ENCODE results near the gene ZMYND15. TPM values are rescaled to one million over a fixed set of nuclear protein-coding genes. Genes with fewer than 3 reads are reported as not detected.
"Not testable (repeated sequence)": the region's sequence is repeated elsewhere in the genome, so short reads cannot be mapped to it uniquely, and the experiment has no call there.

ZMYND15 gene
- total RNA-seq, result 1 to 10 TPM; 2.1 to 7.7 TPM
- polyA plus RNA-seq, result 1 to 10 TPM in 1 of 2 donors, under 1 TPM in 1; 0.87 to 1.0 TPM
- long read RNA-seq, donor 1, result 0 reads
- long read RNA-seq, donor 2, partial matches to known transcripts, result 0 of 2 reads
- long read RNA-seq, donor 2, other reads (novel, unspliced or antisense), result 0 of 2 reads

- H3K27ac ChIP-seq (ENCODE audit: low read depth in 1 of 2, low read length in 2 of 2), result no peak within 1 kb of the TSS
- intact Hi-C loops (cut with DNase I), result loop anchor here (5.0 to 10.0 kb wide), 3 partner anchors 45 to 158 kb away; partner anchors contain the start of genes C17orf107 (in 1 of the 2), GLTPD2 (in 1 of the 2) and VMO1 (in 1 of the 2)
- peak; percentile 70 for ATAC-seq (ENCODE audit: low FRiP score)
- H3K9me3 ChIP-seq (ENCODE audit: control insufficient read depth, low read length), result no peaks in the 10 kb centered on the region
- H3K4me1 ChIP-seq (ENCODE audit: control insufficient read depth in 1 of 2, insufficient read depth in 2 of 2, low read length in 2 of 2), result no peaks in the 10 kb centered on the region
- peak within 1 kb of the TSS; percentile 61 to 62 for H3K4me3 ChIP-seq (ENCODE audit: low read length in 2 of 2)
- H3K27me3 ChIP-seq (ENCODE audit: control insufficient read depth in 1 of 2, insufficient read depth in 2 of 2, low read length in 1 of 2), result no peaks in the 10 kb centered on the region
- 0% methylated on average over 72 to 100 of the region's 100 CpGs for WGBS, 2 donors
- peak; percentile 78 to 90 for DNase-seq
- no peaks in the 10 kb centered on the region for H3K36me3 ChIP-seq (ENCODE audit: control insufficient read depth in 1 of 2, insufficient read depth in 2 of 2, low read length in 1 of 2)
Measured at GRCh38 chr17:4739122-4740024, at the start of gene ZMYND15, which contains the start of gene CXCL16. TSS of gene ZMYND15 (plus strand) at chr17:4739833. CDS start at chr17:4740549, 716 bp downstream. TSS of gene CXCL16 (minus strand) at chr17:4739928. CDS start at chr17:4739339, 589 bp downstream.

GRCh38 chr17:4689872-4690271 lies 49.8 kb upstream of the ZMYND15 start:
- H3K27ac ChIP-seq (ENCODE audit: low read depth in 1 of 2, low read length in 2 of 2); H3K4me1 ChIP-seq (ENCODE audit: control insufficient read depth in 1 of 2, insufficient read depth in 2 of 2, low read length in 2 of 2); DNase-seq; H3K4me3 ChIP-seq (ENCODE audit: low read length in 2 of 2); H3K36me3 ChIP-seq (ENCODE audit: control insufficient read depth in 1 of 2, insufficient read depth in 2 of 2, low read length in 1 of 2); H3K27me3 ChIP-seq (ENCODE audit: control insufficient read depth in 1 of 2, insufficient read depth in 2 of 2, low read length in 1 of 2); intact Hi-C loops (cut with DNase I); ATAC-seq (ENCODE audit: low FRiP score); H3K9me3 ChIP-seq (ENCODE audit: control insufficient read depth, low read length): not testable (repeated sequence)
- WGBS, 2 donors, result 88 to 89% methylated on average over 12 of the region's 12 CpGs

GRCh38 chr17:4690745-4691144 lies 48.9 kb upstream of the ZMYND15 start:
- no peak for ATAC-seq (ENCODE audit: low FRiP score)
- WGBS, 2 donors, result 88 to 96% methylated on average over 2 of the region's 2 CpGs
- no peaks in the 10 kb centered on the region for H3K36me3 ChIP-seq (ENCODE audit: control insufficient read depth in 1 of 2, insufficient read depth in 2 of 2, low read length in 1 of 2)
- H3K27me3 ChIP-seq (ENCODE audit: control insufficient read depth in 1 of 2, insufficient read depth in 2 of 2, low read length in 1 of 2), result no peaks in the 10 kb centered on the region
- no peaks in the 10 kb centered on the region for H3K4me1 ChIP-seq (ENCODE audit: control insufficient read depth in 1 of 2, insufficient read depth in 2 of 2, low read length in 2 of 2)
- intact Hi-C loops (cut with DNase I), result no loop called here
- no peak overlapping the region for H3K4me3 ChIP-seq (ENCODE audit: low read length in 2 of 2)
- H3K27ac ChIP-seq (ENCODE audit: low read depth in 1 of 2, low read length in 2 of 2), result no peak overlapping the region
- no peaks in the 10 kb centered on the region for H3K9me3 ChIP-seq (ENCODE audit: control insufficient read depth, low read length)
- DNase-seq, result peak in 1 of 2 donors; percentile 28

GRCh38 chr17:4691686-4692085 lies 47.9 kb upstream of the ZMYND15 start:
- H3K27me3 ChIP-seq (ENCODE audit: control insufficient read depth in 1 of 2, insufficient read depth in 2 of 2, low read length in 1 of 2), result no peaks in the 10 kb centered on the region
- DNase-seq (no peak), ATAC-seq (ENCODE audit: low FRiP score) (no peak)
- H3K4me1 ChIP-seq (ENCODE audit: control insufficient read depth in 1 of 2, insufficient read depth in 2 of 2, low read length in 2 of 2), result no peaks in the 10 kb centered on the region
- intact Hi-C loops (cut with DNase I), result no loop called here
- H3K36me3 ChIP-seq (ENCODE audit: control insufficient read depth in 1 of 2, insufficient read depth in 2 of 2, low read length in 1 of 2), result no peaks in the 10 kb centered on the region
- no peaks in the 10 kb centered on the region for H3K9me3 ChIP-seq (ENCODE audit: control insufficient read depth, low read length)
- H3K4me3 ChIP-seq (ENCODE audit: low read length in 2 of 2), result no peak overlapping the region
- no peak overlapping the region for H3K27ac ChIP-seq (ENCODE audit: low read depth in 1 of 2, low read length in 2 of 2)
- WGBS, 2 donors, result 81 to 83% methylated on average over 8 of the region's 8 CpGs

- no peaks in the 10 kb centered on the region for H3K4me1 ChIP-seq (ENCODE audit: control insufficient read depth in 1 of 2, insufficient read depth in 2 of 2, low read length in 2 of 2)
- ATAC-seq (ENCODE audit: low FRiP score), result no peak
- H3K36me3 ChIP-seq (ENCODE audit: control insufficient read depth in 1 of 2, insufficient read depth in 2 of 2, low read length in 1 of 2), result no peaks in the 10 kb centered on the region
- no peaks in the 10 kb centered on the region for H3K9me3 ChIP-seq (ENCODE audit: control insufficient read depth, low read length)
- H3K4me3 ChIP-seq (ENCODE audit: low read length in 2 of 2), result no peak overlapping the region
- intact Hi-C loops (cut with DNase I), result no loop called here
- WGBS, 2 donors, result 81 to 86% methylated on average over 9 of the region's 9 CpGs
- no peaks in the 10 kb centered on the region for H3K27me3 ChIP-seq (ENCODE audit: control insufficient read depth in 1 of 2, insufficient read depth in 2 of 2, low read length in 1 of 2)
- DNase-seq, result no peak
- H3K27ac ChIP-seq (ENCODE audit: low read depth in 1 of 2, low read length in 2 of 2), result no peak overlapping the region
Measured at GRCh38 chr17:4693416-4693815, 46.2 kb upstream of the ZMYND15 start.

- intact Hi-C loops (cut with DNase I), result no loop called here
- Histone ChIP-seq H3K27me3 (ENCODE audit: control insufficient read depth in 1 of 2, insufficient read depth in 2 of 2, low read length in 1 of 2) (no peaks in the 10 kb centered on the region), H3K4me3 (ENCODE audit: low read length in 2 of 2) (no peak overlapping the region), H3K4me1 (ENCODE audit: control insufficient read depth in 1 of 2, insufficient read depth in 2 of 2, low read length in 2 of 2) (no peaks in the 10 kb centered on the region), H3K36me3 (ENCODE audit: control insufficient read depth in 1 of 2, insufficient read depth in 2 of 2, low read length in 1 of 2) (no peaks in the 10 kb centered on the region), H3K9me3 (ENCODE audit: control insufficient read depth, low read length) (no peaks in the 10 kb centered on the region), H3K27ac (ENCODE audit: low read depth in 1 of 2, low read length in 2 of 2) (no peak overlapping the region)
- ATAC-seq (ENCODE audit: low FRiP score), result no peak
- no peak for DNase-seq
- WGBS, 2 donors, result 81 to 85% methylated on average over 6 of the region's 6 CpGs
Measured at GRCh38 chr17:4696437-4696805, 43.2 kb upstream of the ZMYND15 start.

GRCh38 chr17:4699401-4700056 lies 40.1 kb upstream of the ZMYND15 start:
- H3K27ac ChIP-seq (ENCODE audit: low read depth in 1 of 2, low read length in 2 of 2); H3K4me3 ChIP-seq (ENCODE audit: low read length in 2 of 2); H3K9me3 ChIP-seq (ENCODE audit: control insufficient read depth, low read length); H3K4me1 ChIP-seq (ENCODE audit: control insufficient read depth in 1 of 2, insufficient read depth in 2 of 2, low read length in 2 of 2); H3K36me3 ChIP-seq (ENCODE audit: control insufficient read depth in 1 of 2, insufficient read depth in 2 of 2, low read length in 1 of 2); H3K27me3 ChIP-seq (ENCODE audit: control insufficient read depth in 1 of 2, insufficient read depth in 2 of 2, low read length in 1 of 2); ATAC-seq (ENCODE audit: low FRiP score); DNase-seq; intact Hi-C loops (cut with DNase I): not testable (repeated sequence)
- WGBS, 2 donors, result 84 to 87% methylated on average over 13 of the region's 13 CpGs

GRCh38 chr17:4701116-4701515 lies 38.5 kb upstream of the ZMYND15 start:
- H3K4me1 ChIP-seq (ENCODE audit: control insufficient read depth in 1 of 2, insufficient read depth in 2 of 2, low read length in 2 of 2), result no peaks in the 10 kb centered on the region
- no peaks in the 10 kb centered on the region for H3K27me3 ChIP-seq (ENCODE audit: control insufficient read depth in 1 of 2, insufficient read depth in 2 of 2, low read length in 1 of 2)
- no peak for ATAC-seq (ENCODE audit: low FRiP score)
- WGBS, 2 donors, result 25 to 49% methylated on average over 1 of the region's 1 CpG
- H3K9me3 ChIP-seq (ENCODE audit: control insufficient read depth, low read length), result no peaks in the 10 kb centered on the region
- no peaks in the 10 kb centered on the region for H3K36me3 ChIP-seq (ENCODE audit: control insufficient read depth in 1 of 2, insufficient read depth in 2 of 2, low read length in 1 of 2)
- no peak for DNase-seq
- H3K4me3 ChIP-seq (ENCODE audit: low read length in 2 of 2), result no peak overlapping the region
- no peak overlapping the region for H3K27ac ChIP-seq (ENCODE audit: low read depth in 1 of 2, low read length in 2 of 2)
- intact Hi-C loops (cut with DNase I), result no loop called here
